HEK293T (cell line): ENCODE data around the gene CRIP1.

ENCODE experiments used
- CTCF ChIA-PET: fragments of 350-600 bp; formaldehyde crosslinking; extraction: SDS; loops from one replicate; lab custom pipeline; 2021; ENCODE audit warnings: antibody characterized with exemption, inconsistent platforms; lab: Yijun Ruan, JAX
- POLR2A ChIA-PET: fragments of 350-600 bp; formaldehyde crosslinking; extraction: SDS; loops from one replicate; lab custom pipeline; 2020; ENCODE audit warnings: antibody characterized with exemption, inconsistent platforms; lab: Yijun Ruan, JAX
- DNase-seq: peaks from one replicate; pipeline ENCODE4 v3.0.0; 2012; ENCODE audit warnings: mixed read lengths; ENCODE audit errors: extremely low spot score
- ARNT ChIP-seq: fragments of 450-650 bp; IDR thresholded peaks from 2 replicates; pipeline ENCODE4 v1.6.1; 2017; ENCODE audit warnings: mild to moderate bottlenecking
- BHLHE40 ChIP-seq: fragments of 450-650 bp; IDR thresholded peaks from 2 replicates; pipeline ENCODE4 v1.6.1; 2016; ENCODE audit warnings: mild to moderate bottlenecking, moderate library complexity, borderline replicate concordance
- CTBP1 ChIP-seq: fragments of 450-650 bp; IDR thresholded peaks from 2 replicates; pipeline ENCODE4 v1.6.1; 2016; ENCODE audit warnings: borderline replicate concordance
- ELF4 ChIP-seq: fragments of 450-650 bp; IDR thresholded peaks from 2 replicates; pipeline ENCODE4 v1.6.1; 2017; ENCODE audit warnings: antibody characterized with exemption
- FOXA1 ChIP-seq: fragments of 450-650 bp; IDR thresholded peaks from 2 replicates; pipeline ENCODE4 v1.6.1; 2016; ENCODE audit warnings: mild to moderate bottlenecking
- FOXK2 ChIP-seq: fragments of 450-650 bp; IDR thresholded peaks from 2 replicates; pipeline ENCODE4 v1.6.1; 2016; ENCODE audit warnings: mild to moderate bottlenecking
- FOXM1 ChIP-seq: fragments of 450-650 bp; IDR thresholded peaks from 2 replicates; pipeline ENCODE4 v1.6.1; 2017; ENCODE audit warnings: mild to moderate bottlenecking, borderline replicate concordance
- HDGF ChIP-seq: fragments of 450-650 bp; IDR thresholded peaks from 2 replicates; pipeline ENCODE4 v1.6.1; 2017; ENCODE audit warnings: antibody characterized with exemption, borderline replicate concordance
- L3MBTL2 ChIP-seq: fragments of 450-650 bp; conservative IDR thresholded peaks from 2 replicates; pipeline ENCODE4 v1.6.1; 2016; ENCODE audit warnings: mild to moderate bottlenecking
- LEF1 ChIP-seq: fragments of 450-650 bp; IDR thresholded peaks from 2 replicates; pipeline ENCODE4 v1.6.1; 2017; ENCODE audit warnings: mild to moderate bottlenecking, borderline replicate concordance
- NFRKB ChIP-seq: fragments of 450-650 bp; IDR thresholded peaks from 2 replicates; pipeline ENCODE4 v1.6.1; 2016; ENCODE audit warnings: mild to moderate bottlenecking, moderate library complexity
- SP1 ChIP-seq: fragments of 450-650 bp; IDR thresholded peaks from 2 replicates; pipeline ENCODE4 v1.6.1; 2017
- SUZ12 ChIP-seq: fragments of 450-650 bp; IDR thresholded peaks from 2 replicates; pipeline ENCODE4 v1.6.1; 2016; ENCODE audit warnings: mild to moderate bottlenecking
- TARDBP ChIP-seq: fragments of 450-650 bp; IDR thresholded peaks from 2 replicates; pipeline ENCODE4 v1.6.1; 2016
- ZNF384 ChIP-seq: fragments of 450-650 bp; IDR thresholded peaks from 2 replicates; pipeline ENCODE4 v1.6.1; 2016
- TF ChIP-seq, protein P1 (sequence below): fragments of 450-650 bp; IDR thresholded peaks from 2 replicates; pipeline ENCODE4 v1.6.1; 2016

Gene CRIP1

GRCh38 chr14:105456736-105457617 is 29.7 kb upstream of the CRIP1 start:
- ChIA-PET POLR2A (interaction anchor here (0.7 kb wide), 1 partner anchor 33 kb away, joined by 3 read pairs; no protein-coding TSS in a partner anchor), CTCF (interaction anchor here (0.8 to 2.2 kb wide), 4 partner anchors 9 to 33 kb away, joined by 3 to 9 read pairs (median 6); no protein-coding TSS in a partner anchor)
- TF ChIP-seq ZNF384 (no peak), FOXM1 (no peak), BHLHE40 (no peak), CTBP1 (no peak), LEF1 (no peak), HDGF (no peak), FOXK2 (no peak), TARDBP (no peak), SP1 (no peak), ELF4 (no peak), L3MBTL2 (no peak), NFRKB (no peak)
- TF ChIP-seq, protein P1, sequence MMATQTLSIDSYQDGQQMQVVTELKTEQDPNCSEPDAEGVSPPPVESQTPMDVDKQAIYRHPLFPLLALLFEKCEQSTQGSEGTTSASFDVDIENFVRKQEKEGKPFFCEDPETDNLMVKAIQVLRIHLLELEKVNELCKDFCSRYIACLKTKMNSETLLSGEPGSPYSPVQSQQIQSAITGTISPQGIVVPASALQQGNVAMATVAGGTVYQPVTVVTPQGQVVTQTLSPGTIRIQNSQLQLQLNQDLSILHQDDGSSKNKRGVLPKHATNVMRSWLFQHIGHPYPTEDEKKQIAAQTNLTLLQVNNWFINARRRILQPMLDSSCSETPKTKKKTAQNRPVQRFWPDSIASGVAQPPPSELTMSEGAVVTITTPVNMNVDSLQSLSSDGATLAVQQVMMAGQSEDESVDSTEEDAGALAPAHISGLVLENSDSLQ, result no peak

GRCh38 chr14:105458010-105458409 is 28.7 kb upstream of the CRIP1 start:
- POLR2A ChIA-PET, result no interaction called here
- TF ChIP-seq BHLHE40, result no peak
- TF ChIP-seq L3MBTL2, result no peak
- TF ChIP-seq TARDBP, result no peak
- TF ChIP-seq LEF1, result no peak
- TF ChIP-seq NFRKB, result no peak
- TF ChIP-seq ARNT, result no peak
- TF ChIP-seq FOXK2, result no peak
- TF ChIP-seq, protein P1, result no peak
- no peak for TF ChIP-seq HDGF
- no peak for TF ChIP-seq FOXA1
- TF ChIP-seq SP1, result no peak
- no peak for TF ChIP-seq FOXM1
- TF ChIP-seq SUZ12, result no peak
- TF ChIP-seq ZNF384, result no peak
- TF ChIP-seq ELF4, result no peak
- no peak for TF ChIP-seq CTBP1
- no peak for DNase-seq
- CTCF ChIA-PET, result interaction anchor here (1.3 to 2.2 kb wide), 3 partner anchors 13 to 32 kb away, joined by 3 to 9 read pairs (median 7); no protein-coding TSS in a partner anchor

More at GRCh38 chr14:105456736-105457617, 29.7 kb upstream of the CRIP1 start:
- DNase-seq, result no peak

- ChIA-PET CTCF (no interaction called here), POLR2A (no interaction called here)
- DNase-seq, result no peak
- no peak for TF ChIP-seq TARDBP
- no peak for TF ChIP-seq BHLHE40
- TF ChIP-seq LEF1, result no peak
- TF ChIP-seq HDGF, result no peak
- TF ChIP-seq NFRKB, result no peak
These were observed 28.1 kb upstream of the CRIP1 start for GRCh38 chr14:105458571-105458970.

DNA sequence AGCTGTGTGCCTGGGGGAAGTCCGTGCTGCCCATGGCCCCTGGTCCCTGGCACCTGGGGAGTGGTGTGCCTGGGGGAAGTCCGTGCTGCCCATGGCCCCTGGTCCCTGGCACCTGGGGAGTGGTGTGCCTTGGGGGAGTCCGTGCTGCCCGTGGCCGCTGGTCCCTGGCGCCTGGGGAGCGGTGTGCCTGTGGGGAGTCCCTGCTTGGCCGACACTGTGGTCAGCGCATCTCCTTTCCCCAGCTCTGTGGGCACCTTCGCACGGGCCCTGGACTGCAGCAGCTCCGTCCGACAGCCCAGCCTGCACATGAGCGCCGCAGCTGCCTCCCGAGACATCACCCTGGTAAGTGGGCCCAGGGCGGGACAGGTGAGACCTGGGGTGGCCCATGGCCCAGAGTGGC is 26.6 kb upstream of the CRIP1 start:
- DNase-seq, result no peak
- TF ChIP-seq BHLHE40 (no peak), SUZ12 (no peak), ARNT (no peak), HDGF (no peak), SP1 (no peak), LEF1 (no peak), FOXA1 (no peak), NFRKB (no peak), FOXM1 (no peak), TARDBP (no peak), FOXK2 (no peak), ELF4 (no peak), ZNF384 (no peak)
- ChIA-PET CTCF (no interaction called here), POLR2A (no interaction called here)

DNA sequence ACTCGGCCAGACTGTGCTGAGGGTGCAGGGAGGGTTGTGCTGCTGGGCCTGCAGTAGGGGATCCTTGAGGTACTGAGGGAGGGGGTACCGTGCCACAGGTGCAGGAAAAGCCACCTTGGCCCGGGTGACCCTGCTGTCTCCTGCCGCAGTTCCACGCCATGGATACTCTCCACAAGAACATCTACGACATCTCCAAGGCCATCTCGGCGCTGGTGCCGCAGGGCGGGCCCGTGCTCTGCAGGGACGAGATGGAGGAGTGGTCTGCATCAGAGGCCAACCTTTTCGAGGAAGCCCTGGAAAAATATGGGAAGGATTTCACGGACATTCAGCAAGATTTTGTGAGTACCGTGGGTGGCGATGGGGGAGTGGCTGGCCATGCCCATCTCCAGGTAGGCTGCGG is 26.1 kb upstream of the CRIP1 start:
- ChIA-PET POLR2A (no interaction called here), CTCF (no interaction called here)
- TF ChIP-seq SUZ12, result no peak
- no peak for TF ChIP-seq ZNF384
- no peak for TF ChIP-seq SP1
- no peak for TF ChIP-seq BHLHE40
- no peak for TF ChIP-seq FOXM1
- no peak for TF ChIP-seq CTBP1
- TF ChIP-seq HDGF, result no peak
- no peak for TF ChIP-seq NFRKB
- TF ChIP-seq ARNT, result no peak
- DNase-seq, result no peak

DNA sequence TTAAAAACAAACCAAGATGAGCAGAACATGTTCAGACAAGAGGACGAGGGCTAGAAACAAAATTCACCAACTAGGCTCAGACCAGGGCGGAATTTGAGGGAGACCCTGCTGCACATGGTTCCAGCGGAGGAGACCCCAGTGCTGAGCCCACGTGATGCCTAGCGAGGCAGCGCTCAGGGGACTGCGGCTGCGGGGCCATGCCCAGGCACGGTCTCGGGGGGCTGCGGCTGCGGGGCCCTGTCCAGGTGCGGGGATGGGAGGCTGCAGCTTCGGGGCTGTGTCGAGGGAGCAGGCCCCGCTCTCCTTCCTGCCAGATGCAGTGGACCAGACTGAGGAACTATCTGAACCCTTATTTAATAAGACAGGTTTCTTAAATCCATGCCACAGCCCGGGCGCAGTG is 24.8 kb upstream of the CRIP1 start:
- ChIA-PET POLR2A (no interaction called here), CTCF (no interaction called here)
- DNase-seq, result no peak
- TF ChIP-seq FOXK2, result no peak
- TF ChIP-seq SUZ12, result no peak
- no peak for TF ChIP-seq ELF4
- TF ChIP-seq, protein P1, result no peak
- no peak for TF ChIP-seq CTBP1
- no peak for TF ChIP-seq ARNT
